GM18526 (cell line): ENCODE results near the gene IL9R.

Experiments used
- POLR2A ChIP-seq: IDR thresholded peaks from 3 replicates; pipeline ENCODE4 v1.6.1; 2011; ENCODE audit not compliant: insufficient read length; ENCODE audit errors: extremely low read depth

IL9R gene

DNA sequence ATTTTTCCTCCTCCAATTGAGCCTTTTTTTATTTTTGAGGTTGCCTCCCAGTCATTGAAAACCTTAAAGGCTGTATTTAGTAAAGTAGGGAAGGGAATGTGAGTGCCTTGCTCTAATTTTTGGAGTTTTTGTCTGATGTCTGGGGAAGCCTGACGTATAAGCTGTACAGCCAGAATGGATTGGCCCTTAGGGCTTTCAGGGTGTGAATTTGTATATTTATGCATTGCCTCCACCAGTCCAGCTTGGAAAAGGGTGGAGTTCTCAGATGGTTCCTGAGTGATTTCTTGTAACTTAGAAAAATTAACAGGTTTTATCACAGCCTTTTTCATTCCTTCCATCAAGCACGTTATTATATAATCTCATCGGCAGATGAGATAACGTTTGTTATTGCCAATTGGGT, 8.6 kb upstream of the IL9R start:
- no peak for TF ChIP-seq POLR2A

DNA sequence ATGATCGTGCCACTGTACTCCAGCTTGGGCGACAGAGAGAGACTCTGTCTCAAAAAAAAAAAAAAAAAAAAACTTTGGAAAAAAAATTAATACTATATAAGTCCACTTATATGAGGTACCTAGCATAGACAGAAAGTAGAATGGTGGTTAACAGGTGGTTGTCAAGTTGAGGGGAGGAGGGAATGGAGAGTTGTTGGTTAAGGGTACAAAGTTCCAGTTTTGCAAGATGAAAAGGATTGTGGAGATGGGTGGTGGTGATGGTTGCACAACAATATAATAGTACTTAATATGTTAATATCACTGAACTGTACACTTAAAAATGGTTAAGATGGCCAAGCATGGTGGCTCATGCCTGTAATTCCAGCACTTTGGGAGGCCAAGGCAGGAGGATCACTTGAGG, 4.1 kb upstream of the IL9R start:
- TF ChIP-seq POLR2A, result no peak

DNA sequence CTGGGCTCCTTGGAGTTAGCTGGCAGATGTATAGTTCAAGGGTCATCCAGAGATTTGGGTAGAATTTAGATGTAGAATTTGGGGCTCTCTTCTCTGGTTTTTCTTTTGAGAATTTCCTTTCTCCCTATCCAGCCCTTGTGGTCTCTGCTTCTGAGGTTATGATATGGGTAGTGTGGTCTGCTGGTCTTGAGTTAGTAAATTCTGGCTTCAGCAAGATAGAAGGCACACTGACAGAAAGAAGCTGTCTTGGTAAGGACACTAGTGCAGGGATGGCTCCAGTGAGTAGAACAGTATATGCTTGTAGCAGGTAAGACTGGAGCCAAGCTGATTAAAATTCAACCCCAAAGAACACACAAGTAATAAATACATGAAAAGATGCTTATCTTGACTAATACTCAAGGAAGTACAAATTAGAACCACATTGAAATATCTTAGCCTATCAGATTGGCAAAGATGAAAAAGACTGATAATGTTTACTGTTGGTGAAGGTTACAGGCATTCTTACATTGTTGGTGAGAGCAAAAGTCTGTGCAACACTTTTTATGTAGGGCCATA, 2.1 kb upstream of the IL9R start:
- TF ChIP-seq POLR2A, result no peak

DNA sequence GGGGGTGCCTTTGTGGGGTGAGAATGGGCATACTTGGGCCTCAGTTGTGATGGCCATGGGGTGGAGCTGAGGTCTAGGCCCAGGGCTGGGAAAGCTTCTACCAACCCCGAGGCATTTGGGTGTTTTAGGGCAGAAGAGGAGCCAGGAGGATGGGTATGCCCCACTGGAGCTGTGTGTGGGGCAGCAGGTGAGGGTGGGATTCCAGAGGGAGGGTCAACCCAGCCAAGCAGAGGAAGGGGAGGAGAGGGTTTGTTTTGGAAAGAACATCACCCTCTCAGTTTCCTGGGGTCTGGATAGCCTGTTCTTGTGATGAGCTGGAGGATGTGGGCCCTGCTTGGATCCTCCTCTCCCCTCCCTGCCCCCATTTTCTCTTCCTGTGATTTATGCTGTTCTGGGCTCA, 620 bp downstream of the IL9R start:
- no peak for TF ChIP-seq POLR2A

DNA sequence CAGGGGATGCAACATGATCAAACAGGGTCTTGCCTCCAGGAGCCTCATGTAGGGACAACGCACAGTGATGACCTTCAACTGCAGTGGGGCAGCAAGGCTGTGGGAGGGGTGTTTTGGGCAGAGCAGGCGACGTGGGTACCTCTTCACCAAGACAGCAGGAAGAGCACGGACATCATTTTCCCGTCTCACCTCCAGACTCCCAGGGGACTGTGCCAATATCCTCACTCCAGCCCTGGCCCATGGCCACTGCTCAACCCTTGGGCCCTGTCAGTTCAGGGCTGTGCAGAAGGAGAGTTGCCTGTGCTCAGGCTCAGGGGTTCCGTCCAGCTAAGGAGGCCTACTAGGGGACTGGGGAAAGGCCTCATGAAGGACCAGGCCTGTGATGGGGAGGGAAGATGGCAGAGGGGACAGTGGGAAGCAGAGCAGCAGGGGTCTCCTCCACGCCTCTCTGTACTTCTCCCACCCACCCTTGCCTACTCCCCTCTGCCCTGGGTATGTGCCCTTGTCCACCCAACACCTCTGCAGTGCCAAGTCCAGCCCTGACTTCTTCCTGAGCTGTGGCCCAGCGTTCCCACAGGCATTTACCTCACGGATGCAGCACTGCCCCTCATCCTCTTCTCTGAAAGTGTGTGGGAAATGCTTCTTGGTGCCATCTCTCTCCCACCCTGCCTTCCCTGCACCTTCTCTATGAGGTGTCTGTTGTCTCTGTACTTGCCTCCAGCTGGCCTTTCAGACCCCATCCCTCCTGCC, 1.4 kb downstream of the IL9R start:
- TF ChIP-seq POLR2A, result no peak

DNA sequence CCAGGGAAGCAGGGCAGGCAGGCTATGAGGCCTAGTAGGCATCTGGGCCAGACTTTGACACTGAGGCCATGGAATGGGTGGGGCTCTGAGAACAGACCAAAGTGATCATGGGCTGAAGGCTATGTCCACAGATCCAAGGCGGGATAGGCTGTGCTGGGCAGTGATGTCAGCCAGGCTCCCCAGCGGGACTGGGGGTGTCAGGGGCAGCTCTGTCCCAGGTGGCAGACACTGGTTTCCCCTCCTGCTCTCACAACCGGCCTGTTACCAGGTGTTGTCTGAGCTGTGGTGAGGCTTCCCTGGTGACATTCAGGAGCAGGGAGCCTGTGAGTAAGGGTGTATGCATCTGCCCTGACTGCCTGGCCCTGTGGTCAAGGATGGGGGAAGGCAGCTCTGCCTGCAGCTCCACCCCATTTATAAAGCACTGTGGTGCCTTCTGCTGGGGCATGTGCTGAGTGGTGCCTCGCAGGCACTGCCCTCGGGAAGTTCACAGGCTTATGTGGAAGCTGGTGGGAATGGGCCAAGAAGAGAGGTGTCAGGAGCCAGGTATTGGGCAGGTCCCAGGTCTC, 2.9 kb downstream of the IL9R start:
- no peak for TF ChIP-seq POLR2A

DNA sequence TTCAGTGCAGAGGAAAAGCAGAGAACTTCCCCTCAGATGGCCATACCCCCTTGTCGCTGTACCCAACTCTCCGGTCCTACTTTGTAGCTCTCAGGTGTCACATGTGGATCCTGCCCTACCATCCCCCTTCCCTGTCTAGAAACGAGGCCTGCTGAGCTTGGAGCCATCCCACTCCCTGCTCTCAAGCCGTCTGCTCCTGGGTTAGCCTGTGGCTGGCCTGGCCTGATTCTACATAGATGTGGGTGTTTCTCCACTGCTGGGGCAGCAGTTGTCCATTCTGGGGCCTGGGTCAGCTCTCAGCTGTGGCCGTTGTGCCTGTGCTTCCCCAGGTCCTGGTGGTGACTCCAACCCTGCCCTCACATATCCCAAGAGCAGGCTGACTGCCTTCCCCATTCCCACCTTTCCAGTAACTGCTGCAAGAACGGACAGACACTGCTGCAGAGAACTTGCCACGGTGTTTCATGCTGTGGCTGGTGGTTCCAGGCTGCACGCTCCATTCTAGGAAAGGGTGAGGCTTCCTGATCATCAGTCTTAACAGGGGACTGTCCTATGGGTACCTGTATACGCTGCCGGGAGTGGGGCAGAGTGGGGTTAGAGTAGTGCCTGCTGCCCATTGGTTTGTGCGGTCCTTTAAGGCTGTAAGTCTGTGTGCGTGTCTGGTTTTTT, 3.6 kb downstream of the IL9R start:
- no peak for TF ChIP-seq POLR2A

DNA sequence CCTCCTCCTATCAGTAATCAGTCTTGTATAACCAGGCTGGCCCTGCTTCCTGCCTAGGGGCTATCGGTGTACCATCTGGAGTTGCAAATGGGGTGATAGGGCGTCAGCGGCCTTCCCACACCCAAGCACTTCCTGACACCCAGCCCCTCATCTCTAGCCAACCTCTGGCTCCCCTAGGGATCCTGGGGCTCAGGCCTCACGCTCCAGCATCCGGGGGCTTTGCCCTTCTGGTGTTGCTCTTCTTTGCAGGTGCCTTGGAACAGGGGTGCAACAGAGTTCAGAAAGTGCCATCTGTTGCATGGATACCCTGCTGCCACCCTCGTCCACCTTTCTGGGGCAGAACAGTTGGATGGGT, 4.1 kb downstream of the IL9R start:
- no peak for TF ChIP-seq POLR2A

DNA sequence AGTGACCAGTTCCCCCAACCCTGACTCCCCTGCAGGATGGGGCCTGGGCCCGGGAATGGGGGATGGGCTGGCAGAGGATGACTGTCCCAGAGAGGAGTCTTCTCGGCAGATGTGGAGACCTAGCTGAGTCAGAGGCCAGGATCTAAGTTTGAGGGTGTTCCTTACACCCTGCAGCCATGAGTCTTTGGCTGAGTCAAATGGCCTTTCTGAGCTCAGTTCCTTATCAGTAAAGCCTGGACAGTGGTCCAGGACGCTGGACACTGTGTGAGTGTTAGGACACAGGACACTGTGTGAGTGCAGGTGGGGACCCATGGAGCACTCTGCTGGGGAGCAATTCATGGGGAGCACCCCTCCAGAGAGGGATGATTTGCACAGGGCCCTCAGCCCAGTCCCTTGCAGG, 5.0 kb downstream of the IL9R start:
- no peak for TF ChIP-seq POLR2A

DNA sequence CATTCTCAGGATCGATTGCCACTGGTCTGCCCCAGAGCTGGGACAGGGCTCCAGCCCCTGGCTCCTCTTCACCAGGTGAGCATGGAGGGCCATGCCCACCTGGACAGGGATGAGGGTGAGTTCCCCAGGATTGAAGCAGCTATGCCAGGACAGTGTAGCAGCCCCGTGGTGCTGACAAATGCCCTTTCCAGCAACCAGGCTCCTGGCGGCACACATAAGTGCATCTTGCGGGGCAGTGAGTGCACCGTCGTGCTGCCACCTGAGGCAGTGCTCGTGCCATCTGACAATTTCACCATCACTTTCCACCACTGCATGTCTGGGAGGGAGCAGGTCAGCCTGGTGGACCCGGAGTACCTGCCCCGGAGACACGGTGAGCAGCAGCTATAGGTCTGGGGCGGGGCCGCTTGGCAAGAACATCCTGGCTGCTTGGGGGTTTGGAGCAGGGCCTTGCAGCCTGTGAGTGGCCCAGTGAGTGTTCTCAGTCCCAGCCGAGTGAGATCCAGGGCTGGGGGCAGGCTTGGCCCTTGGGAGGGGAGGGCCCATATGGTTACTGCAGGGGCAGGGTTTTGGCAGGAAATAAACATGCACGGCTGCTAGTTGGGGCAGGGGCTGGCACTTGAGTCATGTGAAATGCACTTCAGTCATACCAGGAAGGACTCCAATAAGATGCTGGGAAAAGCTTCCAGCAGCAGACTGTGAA, 6.1 kb downstream of the IL9R start:
- TF ChIP-seq POLR2A, result no peak

DNA sequence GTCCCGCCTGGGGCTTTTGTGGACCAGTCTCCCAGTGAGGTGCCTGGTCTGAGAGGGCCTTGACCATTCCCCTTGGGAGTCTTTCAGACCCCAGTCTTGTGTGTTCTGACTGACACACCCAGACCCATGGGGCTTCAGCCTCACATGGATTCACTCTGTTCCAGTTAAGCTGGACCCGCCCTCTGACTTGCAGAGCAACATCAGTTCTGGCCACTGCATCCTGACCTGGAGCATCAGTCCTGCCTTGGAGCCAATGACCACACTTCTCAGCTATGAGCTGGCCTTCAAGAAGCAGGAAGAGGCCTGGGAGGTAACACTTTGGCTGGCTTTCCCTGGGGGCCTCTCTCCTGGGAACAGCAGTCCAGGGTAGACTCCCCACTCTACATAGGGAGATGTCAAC, 6.8 kb downstream of the IL9R start:
- no peak for TF ChIP-seq POLR2A

DNA sequence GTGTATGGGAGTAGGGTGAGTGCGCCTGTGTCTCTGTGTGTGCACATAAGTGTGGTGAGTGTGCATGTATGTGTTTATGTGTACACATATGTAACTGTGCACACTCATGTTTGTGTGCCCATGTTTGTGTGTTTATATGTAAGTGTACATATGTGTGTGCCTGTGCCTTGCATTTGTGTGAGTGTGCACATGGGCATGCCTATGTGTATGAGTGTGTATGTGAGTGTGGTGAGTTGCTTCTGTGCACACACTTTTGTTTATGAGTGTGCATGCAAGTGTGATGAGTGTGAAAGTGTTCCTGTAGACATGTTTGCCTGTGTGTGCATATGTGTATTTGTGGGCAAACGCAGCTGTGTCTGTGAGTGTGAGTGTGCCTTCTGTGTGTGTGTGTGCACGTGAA, 7.2 kb downstream of the IL9R start:
- no peak for TF ChIP-seq POLR2A

DNA sequence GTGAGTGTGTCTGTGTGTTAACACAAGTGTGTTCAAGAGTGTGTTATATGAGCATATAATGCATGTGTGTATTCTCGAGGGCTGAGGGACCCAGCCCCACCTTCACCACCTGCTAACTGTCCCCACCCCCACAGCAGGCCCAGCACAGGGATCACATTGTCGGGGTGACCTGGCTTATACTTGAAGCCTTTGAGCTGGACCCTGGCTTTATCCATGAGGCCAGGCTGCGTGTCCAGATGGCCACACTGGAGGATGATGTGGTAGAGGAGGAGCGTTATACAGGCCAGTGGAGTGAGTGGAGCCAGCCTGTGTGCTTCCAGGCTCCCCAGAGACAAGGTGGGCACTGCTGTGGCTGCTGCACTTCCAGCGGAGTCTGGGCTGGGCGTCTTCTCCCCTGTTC, 7.6 kb downstream of the IL9R start:
- no peak for TF ChIP-seq POLR2A

DNA sequence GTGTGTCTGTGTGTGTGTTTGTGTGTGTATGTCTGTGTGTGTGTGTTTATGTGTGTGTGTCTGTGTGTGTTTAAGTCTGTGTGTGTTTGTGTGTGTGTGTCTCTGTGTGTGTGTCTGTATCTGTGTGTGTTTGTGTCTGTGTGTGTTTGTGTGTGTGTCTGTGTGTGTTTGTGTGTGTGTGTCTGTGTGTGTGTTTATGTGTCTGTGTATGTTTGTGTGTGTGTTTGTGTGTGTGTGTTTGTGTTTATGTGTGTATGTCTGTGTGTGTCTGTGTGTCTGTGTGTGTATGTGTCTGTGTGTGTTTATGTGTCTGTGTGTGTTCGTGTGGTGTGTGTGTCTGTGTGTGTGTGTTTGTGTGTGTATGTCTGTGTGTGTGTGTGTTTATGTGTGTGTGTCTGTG, 11.4 kb downstream of the IL9R start:
- TF ChIP-seq POLR2A, result no peak
